ENCODE results near the gene FDXR. TPM values are rescaled to one million over a fixed set of nuclear protein-coding genes. Genes with fewer than 3 reads are reported as not detected.

The FDXR gene
- polyA plus RNA-seq, 1 donor from 2014 or later: 14.4 TPM

- TF ChIP-seq SMC3 (conservative IDR thresholded peaks at IDR 0.05; ENCODE audit: poor library complexity) (no peak), TAF1 (IDR thresholded peaks at IDR 0.05; ENCODE audit: low read depth) (no peak), MXI1 (conservative IDR thresholded peaks at IDR 0.05; ENCODE audit: poor library complexity, severe bottlenecking) (no peak), RAD21 (conservative IDR thresholded peaks at IDR 0.05) (no peak), CTCF (IDR thresholded peaks at IDR 0.05; ENCODE audit: poor library complexity, severe bottlenecking) (no peak), REST (IDR thresholded peaks at IDR 0.05; ENCODE audit: borderline replicate concordance) (no peak), POLR2AphosphoS5 (IDR thresholded peaks at IDR 0.05) (no peak), EP300 (conservative IDR thresholded peaks at IDR 0.05; ENCODE audit: poor library complexity, severe bottlenecking) (no peak), EZH2 (IDR thresholded peaks at IDR 0.05; ENCODE audit: borderline replicate concordance, insufficient read depth, low read length, poor library complexity, severe bottlenecking) (no peak)
- Histone ChIP-seq H4K20me1 (ENCODE audit: insufficient read depth) (no peaks in the 10 kb centered on the region), H3K9me3 (ENCODE audit: low read length) (no peaks in the 10 kb centered on the region), H3K79me2 (replicated peaks; ENCODE audit: insufficient read depth, low read length) (no peaks in the 10 kb centered on the region), H3K27me3 (ENCODE audit: insufficient read depth, low read depth, low read length) (peaks cover 19% of the 10 kb centered on the region), H3K27ac (ENCODE audit: low read length) (no peak overlapping the region), H3K9ac (ENCODE audit: low read length) (no peak overlapping the region), H3K9me2 (ENCODE audit: insufficient read depth, low read length) (no peaks in the 10 kb centered on the region), H2AFZ (ENCODE audit: low read depth, low read length) (no peak overlapping the region), H3K4me2 (ENCODE audit: low read length) (no peak overlapping the region), H3K36me3 (ENCODE audit: insufficient read depth, low read length) (no peaks in the 10 kb centered on the region), H3K4me3 (ENCODE audit: low read length) (no peak overlapping the region), H3F3A (ENCODE audit: insufficient read depth, low read length, poor library complexity, severe bottlenecking) (no peaks in the 10 kb centered on the region)
Measured at GRCh38 chr17:74865504-74866197, 7.1 kb downstream of the FDXR start.

- no peak overlapping the region for H2AFZ ChIP-seq (ENCODE audit: low read depth, low read length)
- no peaks in the 10 kb centered on the region for H3F3A ChIP-seq (ENCODE audit: insufficient read depth, low read length, poor library complexity, severe bottlenecking)
- TF ChIP-seq CTCF (IDR thresholded peaks at IDR 0.05; ENCODE audit: poor library complexity, severe bottlenecking) (peak; percentile 93), MXI1 (conservative IDR thresholded peaks at IDR 0.05; ENCODE audit: poor library complexity, severe bottlenecking) (no peak), REST (IDR thresholded peaks at IDR 0.05; ENCODE audit: borderline replicate concordance) (no peak), RAD21 (conservative IDR thresholded peaks at IDR 0.05) (peak; percentile 86), POLR2AphosphoS5 (IDR thresholded peaks at IDR 0.05) (no peak), EZH2 (IDR thresholded peaks at IDR 0.05; ENCODE audit: borderline replicate concordance, insufficient read depth, low read length, poor library complexity, severe bottlenecking) (no peak), EP300 (conservative IDR thresholded peaks at IDR 0.05; ENCODE audit: poor library complexity, severe bottlenecking) (no peak), SMC3 (conservative IDR thresholded peaks at IDR 0.05; ENCODE audit: poor library complexity) (peak; percentile 89), TAF1 (IDR thresholded peaks at IDR 0.05; ENCODE audit: low read depth) (no peak)
- peaks cover 27% of the 10 kb centered on the region for H3K27me3 ChIP-seq (ENCODE audit: insufficient read depth, low read depth, low read length)
- no peak overlapping the region for H3K9ac ChIP-seq (ENCODE audit: low read length)
- no peaks in the 10 kb centered on the region for H4K20me1 ChIP-seq (ENCODE audit: insufficient read depth)
- no peaks in the 10 kb centered on the region for H3K79me2 ChIP-seq (replicated peaks; ENCODE audit: insufficient read depth, low read length)
- no peaks in the 10 kb centered on the region for H3K36me3 ChIP-seq (ENCODE audit: insufficient read depth, low read length)
- H3K9me2 ChIP-seq (ENCODE audit: insufficient read depth, low read length): no peaks in the 10 kb centered on the region
- no peaks in the 10 kb centered on the region for H3K9me3 ChIP-seq (ENCODE audit: low read length)
- no peak overlapping the region for H3K27ac ChIP-seq (ENCODE audit: low read length)
- H3K4me3 ChIP-seq (ENCODE audit: low read length): no peak overlapping the region
- no peak overlapping the region for H3K4me2 ChIP-seq (ENCODE audit: low read length)
Measured at GRCh38 chr17:74864866-74865395, 7.9 kb downstream of the FDXR start.

Measured in neural cell (in vitro differentiated cells).